Activated gamma-delta T cell treated with anti-CD3 and anti-CD28 coated beads, Interleukin-2, amount 50 U/mL, for 16 hours (primary cell): ENCODE results near the gene TBX10.
A peak's percentile ranks its signal among the peaks of the same experiment; 100 is the strongest.
"Not testable (repeated sequence)": the region's sequence is repeated elsewhere in the genome, so short reads cannot be mapped to it uniquely, and the experiment has no call there.

Experiments used
- DNase-seq: peaks from one replicate; pipeline ENCODE4 v3.0.0-alpha.2; 2020; ENCODE audit warnings: low read depth

TBX10 gene

GRCh38 chr11:67615728-67616430, 23.7 kb downstream of the TBX10 start:
- DNase-seq = no peak

GRCh38 chr11:67614730-67615714, 24.5 kb downstream of the TBX10 start:
- no peak for DNase-seq

GRCh38 chr11:67613960-67614715, 25.4 kb downstream of the TBX10 start:
- peak; percentile 81 for DNase-seq

GRCh38 chr11:67613313-67613959, 26.1 kb downstream of the TBX10 start:
- no peak for DNase-seq

- no peak for DNase-seq
These were observed 26.8 kb downstream of the TBX10 start for GRCh38 chr11:67612751-67613150.

GRCh38 chr11:67611704-67612587, 27.6 kb downstream of the TBX10 start:
- no peak for DNase-seq

- DNase-seq = no peak
These were observed 28.4 kb downstream of the TBX10 start for GRCh38 chr11:67611165-67611564.

- DNase-seq = no peak
These were observed 29.2 kb downstream of the TBX10 start for GRCh38 chr11:67610302-67610868.

- DNase-seq = no peak
These were observed 30.2 kb downstream of the TBX10 start for GRCh38 chr11:67609316-67609715.

GRCh38 chr11:67608486-67608885, 31.1 kb downstream of the TBX10 start:
- no peak for DNase-seq

GRCh38 chr11:67607507-67607906, 32.1 kb downstream of the TBX10 start:
- DNase-seq = no peak

GRCh38 chr11:67606492-67607295, 32.9 kb downstream of the TBX10 start, which contains the start of gene NDUFV1:
Gene NDUFV1 (plus strand): TSS chr11:67606936. CDS start chr11:67607005, 69 bp downstream.
- DNase-seq = peak; percentile 96

- DNase-seq = no peak
These were observed 33.5 kb downstream of the TBX10 start for GRCh38 chr11:67606093-67606491.

GRCh38 chr11:67605231-67606011, 34.1 kb downstream of the TBX10 start:
- DNase-seq = no peak

- no peak for DNase-seq
These were observed 34.7 kb downstream of the TBX10 start for GRCh38 chr11:67604815-67605214.

- not testable (repeated sequence) for DNase-seq
These were observed 35.4 kb downstream of the TBX10 start for GRCh38 chr11:67604119-67604518.

GRCh38 chr11:67601098-67601497, 38.5 kb downstream of the TBX10 start:
- no peak for DNase-seq

GRCh38 chr11:67600324-67601029, 39.1 kb downstream of the TBX10 start:
- no peak for DNase-seq
